ENCODE data around the gene GLCCI1. TPM values are rescaled to one million over a fixed set of nuclear protein-coding genes. Genes with fewer than 3 reads are reported as not detected.

GLCCI1 gene
- total and polyA plus RNA-seq, 2 of the 8 experiments (the other 6 are each of a cell fraction or from before 2014, with no cell fraction given), result 12.4 to 27.7 TPM

- no peak overlapping the region for H3K56ac ChIP-seq (replicated peaks; ENCODE audit: insufficient read length, low read depth, low read length)
- no peak overlapping the region for H2BK120ac ChIP-seq (replicated peaks; ENCODE audit: low read depth, low read length)
- no peaks in the 10 kb centered on the region for H3K4me1 ChIP-seq (replicated peaks in 1 of 4; ENCODE audit: control insufficient read depth in 3 of 4, insufficient read depth in 4 of 4, low read length in 3 of 4)
- no peak overlapping the region for H3K27ac ChIP-seq (ENCODE audit: low read depth, low read length)
- H3K14ac ChIP-seq (ENCODE audit: insufficient read length), result no peak overlapping the region
- H3K4me3 ChIP-seq (ENCODE audit: extremely low read depth in 1 of 4, insufficient read depth in 2 of 4, low read depth in 3 of 4, low read length in 4 of 4), result no peak overlapping the region
- no peak overlapping the region for H4K91ac ChIP-seq (replicated peaks; ENCODE audit: insufficient read length, low read length)
- H4K20me1 ChIP-seq (replicated peaks in 1 of 2; ENCODE audit: control insufficient read depth in 1 of 2, insufficient read depth in 2 of 2, low read length in 2 of 2), result no peaks in the 10 kb centered on the region
- H4K8ac ChIP-seq (ENCODE audit: extremely low read depth, insufficient read depth, low read length), result no peak overlapping the region
- no peak overlapping the region for H3K9ac ChIP-seq (replicated peaks in 1 of 4; ENCODE audit: extremely low read depth in 1 of 4, low read depth in 3 of 4, low read length in 3 of 4)
- no peak overlapping the region for H3K4me2 ChIP-seq (ENCODE audit: insufficient read depth in 1 of 2, low read depth in 2 of 2, low read length in 2 of 2)
- H2BK15ac ChIP-seq (ENCODE audit: low read length), result no peak overlapping the region
- no peaks in the 10 kb centered on the region for H3K23me2 ChIP-seq (ENCODE audit: low read depth, low read length)
- no peaks in the 10 kb centered on the region for H3K79me1 ChIP-seq (ENCODE audit: low read depth, low read length)
- CTCF ChIA-PET (ENCODE audit: partially characterized antibody), result no interaction called here
- no peak overlapping the region for H2AK5ac ChIP-seq (ENCODE audit: low read depth, low read length)
- H4K5ac ChIP-seq (ENCODE audit: insufficient read length, low read depth, low read length), result no peak overlapping the region
- DNase-seq (ENCODE audit: low read depth in 1 of 2, low spot score in 2 of 2) (no peak), FAIRE-seq (no peak)
- peaks cover 0 to 10% (median 4%) of the 10 kb centered on the region in 4 experiments; a peak in 3 of 8 replicates for H3K36me3 ChIP-seq (ENCODE audit: control insufficient read depth in 2 of 4, insufficient read depth in 4 of 4, low read length in 3 of 4)
- POLR2A ChIA-PET (ENCODE audit: partially characterized antibody), result no interaction called here
- no peaks in the 10 kb centered on the region for H3K9me3 ChIP-seq (ENCODE audit: insufficient read depth in 2 of 2, low read depth in 1 of 2, low read length in 1 of 2)
- no peak overlapping the region for H2BK12ac ChIP-seq (ENCODE audit: low read depth, low read length)
- no peak overlapping the region for H2AFZ ChIP-seq (ENCODE audit: low read length)
- no peak overlapping the region for H2BK20ac ChIP-seq (ENCODE audit: low read length)
- no peak overlapping the region for H3K23ac ChIP-seq (ENCODE audit: insufficient read length)
- no peak overlapping the region for H3K18ac ChIP-seq (ENCODE audit: extremely low read depth, low read length)
- WGBS, 2 experiments (ENCODE audit: extremely low coverage in 1 of 2, insufficient coverage in 1 of 2, insufficient read length in 1 of 2, insufficient replicate concordance in 2 of 2, low coverage in 1 of 2, low lambda C conversion rate in 2 of 2, missing lambda C conversion rate in 1 of 2), result 86% methylated on average over 3 of the region's 3 CpGs; no CpG with 5 or more reads in 1 of the 2 experiments
- no peak overlapping the region for H3K4ac ChIP-seq (replicated peaks; ENCODE audit: insufficient read length, low read depth, low read length)
- no peaks in the 10 kb centered on the region for H3K79me2 ChIP-seq (ENCODE audit: control insufficient read depth in 1 of 2, insufficient read depth in 2 of 2, low read length in 2 of 2)
- H3K27me3 ChIP-seq (replicated peaks in 1 of 4; ENCODE audit: control insufficient read depth in 3 of 4, extremely low read depth in 1 of 4, insufficient read depth in 3 of 4, low read length in 3 of 4), result peaks cover 0 to 1% (median 0%) of the 10 kb centered on the region in 4 experiments; a peak in 1 of 7 replicates
- H2BK5ac ChIP-seq (ENCODE audit: low read depth, low read length), result no peak overlapping the region
- no peak for TF ChIP-seq CTBP2 (IDR thresholded peaks at IDR 0.05; ENCODE audit: borderline replicate concordance, insufficient read depth, insufficient read length, low read length)
- no peak for TF ChIP-seq RAD21 (IDR thresholded peaks at IDR 0.05 in 1 of 2, conservative IDR thresholded peaks at IDR 0.05 in 1 of 2; ENCODE audit: low read depth in 2 of 2, low read length in 2 of 2)
- TF ChIP-seq SRF (IDR thresholded peaks at IDR 0.05; ENCODE audit: low read depth, low read length), result no peak
- no peak for TF ChIP-seq TBP (IDR thresholded peaks at IDR 0.05; ENCODE audit: low read depth, low read length)
- TF ChIP-seq EP300 (IDR thresholded peaks at IDR 0.05; ENCODE audit: borderline replicate concordance in 1 of 2, low read depth in 2 of 2, low read length in 2 of 2), result no peak
- no peak for TF ChIP-seq PHF8 (conservative IDR thresholded peaks at IDR 0.05; ENCODE audit: low read depth, low read length)
- no peak for TF ChIP-seq RFX5 (IDR thresholded peaks at IDR 0.05; ENCODE audit: borderline replicate concordance, low read depth, low read length)
- no peak for TF ChIP-seq TAF1 (IDR thresholded peaks at IDR 0.05; ENCODE audit: low read depth, low read length)
- no peak for TF ChIP-seq CTCF (IDR thresholded peaks at IDR 0.05; ENCODE audit: control extremely low read depth in 1 of 3, insufficient read depth in 1 of 3, low read depth in 1 of 3, low read length in 3 of 3)
- no peak for TF ChIP-seq BACH1 (IDR thresholded peaks at IDR 0.05; ENCODE audit: low read length)
These were observed 91.6 kb downstream of the GLCCI1 start for GRCh38 chr7:8060241-8060640.
